HCT116 (cell line): ENCODE measurements around the gene RAB25. TPM values are rescaled to one million over a fixed set of nuclear protein-coding genes. Genes with fewer than 3 reads are reported as not detected.

Experiments used
- ATAC-seq: fragments of 200-7000 bp; cut with Tn5 transposase; 2 replicates; pipeline ENCODE4 v1.9.1; 2020; ENCODE audit warnings: mild to moderate bottlenecking, moderate library complexity
- Bru-seq: library from RNA; stranded (reverse); fragments of 400-500 nt; gene quantifications from one replicate; lab custom pipeline; 2021; lab: Mats Ljungman, UMichigan
- BruChase-seq, 2 experiments: library from RNA; stranded (reverse); fragments of 400-500 nt; gene quantifications; one replicate each; lab custom pipeline; 2021; lab: Mats Ljungman, UMichigan
- BruUV-seq: library from RNA; stranded (reverse); fragments of 400-500 nt; replicated peaks from 2 replicates; lab custom pipeline; 2021; lab: Mats Ljungman, UMichigan
- CTCF ChIA-PET: fragments of 300-600 bp; sonication (Branson Sonifier 250); formaldehyde crosslinking; loops from one replicate; lab custom pipeline; 2021; ENCODE audit warnings: antibody characterized with exemption; lab: Charles Lee
- POLR2A ChIA-PET: fragments of 300-600, 350-600 bp; sonication (Branson Sonifier 250); formaldehyde crosslinking; loops from one replicate; lab custom pipeline; 2021; ENCODE audit warnings: antibody characterized with exemption; lab: Charles Lee
- RAD21 ChIA-PET, 2 experiments: fragments of 300-600 bp; sonication (Branson Sonifier 250); formaldehyde crosslinking; loops; one replicate each; lab custom pipeline; 2023; ENCODE audit warnings: low total read pairs in 2 of 2; ENCODE audit not compliant: uncharacterized antibody in 2 of 2, unreplicated experiment in 2 of 2, low non-redundant PET in 1 of 2; lab: Charles Lee
- DNase-seq: peaks from one replicate; pipeline ENCODE4 v3.0.0-alpha.2; 2010; ENCODE audit warnings: low read depth, low spot score
- H2AFZ ChIP-seq: fragments of 200-600 bp; shearing (Covaris generic), sonication (generic); 2 replicates; pipeline ENCODE4 v1.6.1; 2017; ENCODE audit warnings: low read depth, mixed run types, mixed read lengths, antibody characterized with exemption, low read length; ENCODE audit not compliant: poor library complexity, severe bottlenecking
- H3K27ac ChIP-seq: 2 replicates; pipeline ENCODE4 v1.5.1; 2012; ENCODE audit warnings: low read depth, low read length
- H3K27me3 ChIP-seq: fragments of 200-600 bp; sonication (generic); 2 replicates; pipeline ENCODE4 v1.6.1; 2016; ENCODE audit warnings: mixed run types, low read length, mixed read lengths; ENCODE audit not compliant: insufficient read depth
- H3K36me3 ChIP-seq, 2 experiments: fragments of 200-500 bp in 1 of 2; fragments of 200-600 bp in 1 of 2; sonication (Bioruptor generic) in 1 of 2; sonication (generic) in 1 of 2; 2 replicates each; pipeline versions ENCODE4 v1.5.1 to v1.6.1; 2014 to 2016; ENCODE audit warnings: low read length in 2 of 2, inconsistent platforms in 1 of 2, mixed read lengths in 1 of 2, mixed run types in 1 of 2; ENCODE audit not compliant: insufficient read depth in 2 of 2, control insufficient read depth in 1 of 2
- H3K4me1 ChIP-seq, 2 experiments: fragments of 200-600 bp in 1 of 2; sonication (generic) in 1 of 2; 2 replicates each; pipeline versions ENCODE4 v1.5.1 to v1.6.1; 2012 to 2017; ENCODE audit warnings: low read length in 2 of 2, inconsistent platforms in 1 of 2, mild to moderate bottlenecking in 1 of 2, mixed read lengths in 1 of 2, mixed run types in 1 of 2, moderate library complexity in 1 of 2; ENCODE audit not compliant: insufficient read depth in 2 of 2, control insufficient read depth in 1 of 2
- H3K4me2 ChIP-seq: fragments of 200-600 bp; sonication (generic); 2 replicates; pipeline ENCODE4 v1.6.1; 2017; ENCODE audit warnings: mixed run types, low read length, mixed read lengths
- H3K4me3 ChIP-seq, 2 experiments: fragments of 200-600 bp in 1 of 2; sonication (generic) in 1 of 2; replicated peaks in 1 of 2; 2 replicates each; pipeline ENCODE4 v1.5.1; 2011 to 2016; ENCODE audit warnings: low read length in 2 of 2, control low read depth in 1 of 2, low read depth in 1 of 2, mild to moderate bottlenecking in 1 of 2, mixed read lengths in 1 of 2, mixed run types in 1 of 2
- H3K79me2 ChIP-seq: fragments of 200-600 bp; sonication (generic); 2 replicates; pipeline ENCODE4 v1.6.1; 2017; ENCODE audit warnings: mild to moderate bottlenecking, mixed run types, low read length, moderate library complexity, mixed read lengths; ENCODE audit not compliant: insufficient read depth
- H3K9ac ChIP-seq: fragments of 200-600 bp; sonication (generic); 2 replicates; pipeline ENCODE4 v1.6.1; 2016; ENCODE audit warnings: low read length, mixed read lengths
- H3K9me2 ChIP-seq: fragments of 200-600 bp; sonication (generic), shearing (Covaris generic); 2 replicates; pipeline ENCODE4 v1.6.1; 2017; ENCODE audit warnings: mixed run types, mild to moderate bottlenecking, moderate library complexity; ENCODE audit not compliant: insufficient read depth
- H3K9me3 ChIP-seq, 2 experiments: fragments of 200-500 bp in 1 of 2; fragments of 200-600 bp in 1 of 2; sonication (Bioruptor generic) in 1 of 2; sonication (generic) in 1 of 2; 2 replicates each; pipeline ENCODE4 v1.6.1; 2014 to 2017; ENCODE audit warnings: low read length in 2 of 2, mixed read lengths in 2 of 2, inconsistent platforms in 1 of 2, low read depth in 1 of 2, mild to moderate bottlenecking in 1 of 2, mixed run types in 1 of 2, moderate library complexity in 1 of 2; ENCODE audit not compliant: control insufficient read depth in 1 of 2, insufficient read depth in 1 of 2
- H4K20me1 ChIP-seq: fragments of 200-600 bp; sonication (generic), shearing (Covaris generic); 2 replicates; pipeline ENCODE4 v1.6.1; 2017; ENCODE audit warnings: mixed run types, mild to moderate bottlenecking, moderate library complexity; ENCODE audit not compliant: insufficient read depth
- EZH2phosphoT487 ChIP-seq: fragments of 200-600 bp; IDR thresholded peaks from 2 replicates; pipeline ENCODE4 v1.6.1; 2018; ENCODE audit warnings: antibody characterized with exemption, borderline replicate concordance
- POLR2A ChIP-seq: IDR thresholded peaks from 2 replicates; pipeline ENCODE4 v1.7.0; 2011; ENCODE audit warnings: borderline replicate concordance; ENCODE audit not compliant: insufficient read depth, insufficient read length; ENCODE audit errors: extremely low read depth
- POLR2AphosphoS5 ChIP-seq: IDR thresholded peaks from 2 replicates; pipeline ENCODE4 v1.6.1; 2011; ENCODE audit warnings: mild to moderate bottlenecking, low read depth, low read length, moderate library complexity
- YY1 ChIP-seq: IDR thresholded peaks from 2 replicates; pipeline ENCODE4 v1.6.1; 2011; ENCODE audit warnings: low read length, low read depth, moderate library complexity, mild to moderate bottlenecking; ENCODE audit not compliant: insufficient replicate concordance; ENCODE audit errors: extremely low read depth
- ZFX ChIP-seq: fragments of 450-650 bp; IDR thresholded peaks from 2 replicates; pipeline ENCODE4 v1.6.1; 2017
- intact Hi-C: fragments of 100-400 bp; cut with micrococcal nuclease; formaldehyde crosslinking; loops from 2 replicates; pipeline ENCODE4 v1.10.0; 2022
- long read RNA-seq: library from polyadenylated mRNA; unstranded; transcript quantifications from one replicate; pipeline ENCODE4 v2.0.0, GENCODE V29; 2021; ENCODE audit not compliant: unreplicated experiment
- polyA plus RNA-seq: library from polyadenylated mRNA; unstranded; fragments of >200 nt; gene quantifications from 2 replicates; pipeline ENCODE4 v1.2.1, GENCODE V29; 2012; ENCODE audit warnings: missing spikeins
- total RNA-seq: library from RNA; stranded (reverse); gene quantifications from one replicate; pipeline ENCODE4 v1.2.1, GENCODE V29; 2021; ENCODE audit not compliant: unreplicated experiment

RAB25 gene
- total RNA-seq = 142 TPM
- polyA plus RNA-seq = 210 and 227 TPM in 2 replicates
- percentile 84 among the genes with signal in this experiment for Bru-seq, nascent RNA
- BruChase-seq, experiment 1, labeled RNA remaining after a 6-hour chase = percentile 90 among the genes with signal in this experiment
- BruChase-seq, experiment 2, labeled RNA remaining after a 2-hour chase = percentile 85 among the genes with signal in this experiment
- long read RNA-seq, transcript RAB25-201 (5 exons, 1,110 nt) = major isoform, 37 of 69 reads
- long read RNA-seq, transcript RAB25-203 (4 exons, 681 nt) = minor isoform, 16 of 69 reads
- long read RNA-seq, partial matches to known transcripts = 3 of 69 reads
- long read RNA-seq, other reads (novel, unspliced or antisense) = 10 of 69 reads

DNA sequence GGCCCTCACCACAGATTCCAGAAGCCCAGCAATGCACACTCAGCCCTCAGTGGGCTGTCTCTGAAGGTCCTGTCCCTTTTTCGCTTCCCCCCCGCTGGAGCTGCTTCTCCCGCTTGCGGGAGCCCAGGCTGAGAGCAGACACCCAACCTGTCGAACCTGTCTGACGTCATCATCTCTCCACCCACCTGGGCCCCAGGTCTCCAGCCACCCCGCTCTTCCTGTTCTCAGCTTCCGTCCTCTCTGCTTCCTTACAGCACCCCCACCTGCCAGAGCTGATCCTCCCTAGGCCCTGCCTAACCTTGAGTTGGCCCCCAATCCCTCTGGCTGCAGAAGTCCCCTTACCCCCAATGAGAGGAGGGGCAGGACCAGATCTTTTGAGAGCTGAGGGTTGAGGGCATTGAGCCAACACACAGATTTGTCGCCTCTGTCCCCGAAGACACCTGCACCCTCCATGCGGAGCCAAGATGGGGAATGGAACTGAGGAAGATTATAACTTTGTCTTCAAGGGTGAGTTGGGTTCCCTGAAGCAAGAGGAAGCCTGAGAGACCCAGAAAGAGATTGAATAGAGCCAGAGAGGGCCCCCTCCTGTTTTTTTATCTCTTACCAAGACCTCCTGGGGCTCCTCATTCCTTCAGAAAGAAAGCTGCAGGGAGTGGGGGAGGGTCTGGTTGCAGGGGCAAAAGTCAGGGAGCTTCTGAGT lies at the start of gene RAB25:
TSS of gene RAB25 (plus strand) at position 224 of the 700 bp plus-strand sequence. CDS start at position 465, 241 bp downstream.
- BruUV-seq = TSS peak; percentile 71
- Histone ChIP-seq H3K9ac (peak within 1 kb of the TSS; percentile 71), H4K20me1 (no peaks in the 10 kb centered on the region), H3K79me2 (peaks cover 49% of the 10 kb centered on the region), H3K9me3 (no peaks in the 10 kb centered on the region)
- peak; percentile 83 for DNase-seq
- TF ChIP-seq EZH2phosphoT487 (no peak), POLR2AphosphoS5 (peak; percentile 95), ZFX (peak; percentile 59; the same call in 1 of the 2 replicates), YY1 (peak; percentile 64), POLR2A (peak; percentile 81)
- TF ChIP-seq, all 23 proteins: peak for 4
- RAD21 ChIA-PET = interaction anchor here in 1 of 2 experiments (1.4 kb wide), 1 partner anchor 120 kb away, joined by 3 read pairs; the partner anchor contains the start of gene RXFP4
- H3K4me1 ChIP-seq = peaks cover 0 to 16% of the 10 kb centered on the region in 2 experiments; a peak in 1 of 4 replicates
- peak within 1 kb of the TSS; percentile 72 for H3K4me2 ChIP-seq
- peak within 1 kb of the TSS; percentile 74 to 92 for H3K4me3 ChIP-seq
- H3K36me3 ChIP-seq = peaks cover 3 to 11% of the 10 kb centered on the region in 2 experiments; a peak in 2 of 4 replicates
- intact Hi-C loops = loop anchor here (10.0 kb wide), 1 partner anchor 56 kb away; no protein-coding TSS in a partner anchor
- CTCF ChIA-PET = interaction anchor here (0.8 to 1.2 kb wide), 4 partner anchors 12 to 123 kb away, joined by 3 to 7 read pairs (median 5); no protein-coding TSS in a partner anchor
- no peaks in the 10 kb centered on the region for H3K27me3 ChIP-seq
- peak within 1 kb of the TSS; percentile 84 for H3K27ac ChIP-seq
- H2AFZ ChIP-seq = peak within 1 kb of the TSS; percentile 51
- POLR2A ChIA-PET = interaction anchor here (0.6 to 1.2 kb wide), 3 partner anchors 53 to 120 kb away, joined by 3 to 4 read pairs (median 3); no protein-coding TSS in a partner anchor
- no peaks in the 10 kb centered on the region for H3K9me2 ChIP-seq
- ATAC-seq = peak; percentile 94
